DMS 273 (cell line): Measurements from ENCODE around the gene PBX1.

Experiments used
- DNase-seq: peaks from one replicate; lab custom pipeline; 2025; ENCODE audit not compliant: unreplicated experiment; lab: John Stamatoyannopoulos, UW

Gene PBX1

GRCh38 chr1:164562947-164563520 is 4.0 kb downstream of the PBX1 start:
- DNase-seq, result peak; percentile 26

GRCh38 chr1:164563721-164564360 is 4.9 kb downstream of the PBX1 start:
- DNase-seq, result peak; percentile 24

GRCh38 chr1:164564378-164564777 is 5.4 kb downstream of the PBX1 start:
- DNase-seq, result no peak

- DNase-seq, result no peak
These were observed 6.4 kb downstream of the PBX1 start for GRCh38 chr1:164565357-164565756.

DNA sequence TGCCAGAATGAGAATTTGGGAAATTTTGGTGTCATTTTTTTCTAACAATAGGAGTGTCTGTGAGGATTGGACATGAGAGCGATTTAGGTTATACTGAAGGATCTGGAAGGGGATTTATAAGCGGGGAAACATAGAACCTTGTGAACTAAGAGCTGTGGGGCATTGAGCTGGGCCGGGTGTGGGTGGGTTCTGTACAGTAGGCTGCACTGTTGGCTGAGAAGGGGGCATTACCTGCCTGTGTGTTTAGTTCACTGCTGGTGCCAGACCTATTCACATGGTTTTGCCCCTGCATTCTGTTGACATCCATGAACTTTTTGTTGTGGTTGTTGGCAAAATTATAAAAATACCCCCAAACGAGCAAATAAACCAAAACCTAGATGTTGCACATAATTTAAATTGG is 8.8 kb downstream of the PBX1 start:
- DNase-seq, result no peak

DNA sequence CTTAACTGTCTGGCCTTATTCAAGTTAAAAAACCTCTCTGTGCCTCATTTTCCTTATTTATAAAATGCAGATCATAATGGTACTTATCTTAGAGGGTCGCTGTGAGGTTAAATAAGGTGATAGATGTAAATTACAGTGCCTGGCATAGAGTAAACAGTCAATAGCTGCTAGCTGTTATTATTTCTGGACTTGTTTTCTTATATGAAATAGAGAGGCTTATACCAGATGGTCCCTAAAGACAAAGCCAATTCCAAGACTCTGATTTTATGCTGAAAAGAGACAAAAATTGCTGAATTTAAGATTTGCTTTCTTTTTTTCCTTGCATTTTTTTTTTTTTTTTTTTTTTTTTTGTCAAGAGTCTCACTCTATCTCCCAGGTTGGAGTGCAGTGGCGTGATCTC is 10.3 kb downstream of the PBX1 start:
- DNase-seq, result no peak

DNA sequence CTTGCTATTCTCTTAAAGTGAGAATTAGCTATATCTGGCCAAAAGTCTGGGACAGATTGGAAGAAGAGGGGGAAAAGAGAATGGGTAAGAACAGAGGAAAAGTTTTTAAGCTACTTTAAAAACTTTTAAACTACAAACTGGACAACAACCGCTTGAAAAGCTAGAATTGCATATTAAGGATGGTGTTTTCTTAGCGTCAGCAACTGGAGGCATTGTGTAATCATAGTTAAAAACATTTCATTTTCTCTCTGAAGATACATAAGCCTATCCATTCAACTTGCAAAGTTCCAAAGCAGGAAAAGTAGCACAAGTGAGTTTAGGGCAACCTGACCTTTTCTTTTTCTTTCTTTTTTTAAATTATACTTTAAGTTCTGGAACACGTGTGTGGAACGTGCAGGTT is 10.9 kb downstream of the PBX1 start:
- no peak for DNase-seq

GRCh38 chr1:164571333-164571732 is 12.3 kb downstream of the PBX1 start:
- no peak for DNase-seq

DNA sequence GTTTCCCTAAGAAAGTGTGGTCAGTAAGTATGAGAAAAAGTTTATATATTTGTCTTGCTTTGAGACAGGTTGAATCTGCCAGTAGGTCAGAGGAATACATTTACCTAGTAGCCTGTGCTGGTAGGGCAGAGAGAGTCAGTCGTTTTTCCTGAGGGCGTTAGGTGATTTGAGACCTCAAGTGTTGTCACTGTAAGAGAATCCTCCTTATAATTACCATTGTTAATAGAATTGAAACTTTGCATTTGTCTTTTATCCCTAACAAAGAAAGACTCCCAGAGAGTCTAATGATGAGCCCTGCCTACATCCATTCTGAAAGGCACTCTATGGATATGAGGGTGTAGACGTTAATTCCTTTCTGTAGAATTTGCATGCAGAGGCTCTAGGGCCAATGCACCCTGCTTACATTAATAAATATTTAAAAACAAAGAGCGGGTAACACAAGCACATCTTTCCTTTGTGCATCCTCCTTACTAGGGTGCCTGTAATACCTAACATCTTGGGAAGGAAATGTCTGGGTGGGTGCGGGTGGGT is 16.4 kb downstream of the PBX1 start:
- no peak for DNase-seq

DNA sequence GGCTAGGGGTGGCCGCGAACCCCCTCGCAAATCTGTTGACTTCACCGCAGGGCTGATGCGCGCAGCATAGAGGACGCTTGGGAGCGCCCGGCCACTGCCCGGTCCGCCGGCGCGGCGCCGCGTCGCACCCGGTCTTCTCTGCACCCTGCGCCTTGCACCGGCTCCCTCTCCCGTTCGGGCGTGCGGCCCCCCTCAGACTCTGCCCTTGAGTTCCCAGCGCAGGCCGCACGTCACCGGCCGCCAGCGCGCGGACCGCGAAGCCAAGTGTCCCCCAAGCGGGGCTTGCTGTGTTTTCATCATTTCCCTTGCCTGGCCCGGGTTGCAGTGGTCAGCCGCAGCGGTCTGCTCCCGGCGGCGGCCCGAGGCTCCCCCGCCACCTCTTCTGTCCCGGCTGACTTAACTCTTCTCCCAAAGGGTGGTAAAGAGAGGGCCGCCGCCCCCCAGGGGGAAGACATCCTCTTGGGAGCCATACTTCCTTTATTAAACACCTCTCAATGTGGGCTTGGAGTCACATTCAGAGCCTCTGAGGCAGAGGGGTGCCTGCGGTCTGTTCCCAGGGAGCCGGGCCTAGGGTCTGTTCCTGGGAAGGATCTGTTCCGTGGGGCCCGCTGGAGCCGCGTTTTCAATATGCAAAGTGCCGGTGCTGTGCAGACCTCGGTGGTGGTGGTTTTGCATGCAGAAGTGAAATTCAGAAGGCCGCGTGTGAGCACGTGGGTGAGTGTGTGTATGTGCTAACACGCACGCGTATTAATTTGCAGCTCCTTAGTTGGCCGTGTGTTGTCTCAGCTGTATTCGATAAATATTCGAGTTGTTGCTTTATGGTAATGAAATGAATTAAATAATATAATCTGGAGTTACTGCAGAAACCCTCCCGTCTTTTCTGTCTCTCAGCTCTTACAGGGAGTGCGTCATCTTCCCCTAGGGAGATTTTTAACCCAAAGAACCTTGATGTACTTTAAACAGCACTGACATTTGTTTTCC is 17.6 kb downstream of the PBX1 start:
- no peak for DNase-seq

DNA sequence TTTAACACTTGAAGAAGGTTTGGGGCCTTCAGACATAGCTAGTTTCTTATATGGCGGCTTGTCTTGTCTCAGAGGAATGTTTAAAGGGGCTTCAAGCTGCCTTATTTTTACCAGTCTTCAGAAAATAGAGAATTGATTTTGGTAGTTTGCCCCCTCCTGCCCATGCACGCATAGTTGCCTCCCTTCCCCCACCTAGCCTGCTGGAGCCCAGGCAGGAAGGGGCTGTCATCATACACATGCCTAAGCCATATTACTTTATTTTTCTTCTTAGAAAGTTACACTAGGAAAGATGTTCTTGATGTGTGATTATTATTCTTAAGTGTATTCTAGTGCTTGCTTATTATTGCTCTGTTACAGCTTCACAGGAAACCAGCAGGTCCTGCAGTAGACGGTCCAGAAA is 18.3 kb downstream of the PBX1 start:
- no peak for DNase-seq

- no peak for DNase-seq
These were observed 19.7 kb downstream of the PBX1 start for GRCh38 chr1:164578479-164579200.

DNA sequence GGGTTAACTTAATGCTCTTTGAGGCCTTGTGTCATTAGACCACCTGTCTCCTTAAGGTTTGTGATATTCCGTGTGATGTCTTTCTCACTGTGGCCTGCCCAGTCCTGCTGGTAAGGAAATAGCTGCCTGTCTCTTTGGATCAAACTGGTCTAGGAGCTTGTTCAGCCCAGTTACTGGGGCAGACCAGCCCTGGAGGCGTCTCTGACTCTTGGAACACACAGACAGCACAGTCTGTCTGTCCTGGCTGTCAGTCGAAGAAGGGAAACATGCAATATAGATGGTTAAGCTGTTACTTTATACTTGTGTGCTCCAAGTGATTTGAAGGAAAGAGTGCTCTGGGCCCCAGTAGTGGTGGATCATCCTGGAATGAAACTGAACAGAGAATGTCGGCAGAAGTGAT is 20.4 kb downstream of the PBX1 start:
- no peak for DNase-seq

- no peak for DNase-seq
These were observed 22.8 kb downstream of the PBX1 start for GRCh38 chr1:164581762-164582161.

GRCh38 chr1:164583196-164583595 is 24.2 kb downstream of the PBX1 start:
- DNase-seq, result no peak

GRCh38 chr1:164583835-164584539 is 25.0 kb downstream of the PBX1 start:
- no peak for DNase-seq

- no peak for DNase-seq
These were observed 27.6 kb downstream of the PBX1 start for GRCh38 chr1:164586591-164586990.

- DNase-seq, result peak; percentile 40
These were observed 28.9 kb downstream of the PBX1 start for GRCh38 chr1:164587617-164588501.

- DNase-seq, result peak; percentile 94
These were observed 29.7 kb downstream of the PBX1 start for GRCh38 chr1:164588516-164589341.
